ENCODE results near the gene FGD6.

DNA sequence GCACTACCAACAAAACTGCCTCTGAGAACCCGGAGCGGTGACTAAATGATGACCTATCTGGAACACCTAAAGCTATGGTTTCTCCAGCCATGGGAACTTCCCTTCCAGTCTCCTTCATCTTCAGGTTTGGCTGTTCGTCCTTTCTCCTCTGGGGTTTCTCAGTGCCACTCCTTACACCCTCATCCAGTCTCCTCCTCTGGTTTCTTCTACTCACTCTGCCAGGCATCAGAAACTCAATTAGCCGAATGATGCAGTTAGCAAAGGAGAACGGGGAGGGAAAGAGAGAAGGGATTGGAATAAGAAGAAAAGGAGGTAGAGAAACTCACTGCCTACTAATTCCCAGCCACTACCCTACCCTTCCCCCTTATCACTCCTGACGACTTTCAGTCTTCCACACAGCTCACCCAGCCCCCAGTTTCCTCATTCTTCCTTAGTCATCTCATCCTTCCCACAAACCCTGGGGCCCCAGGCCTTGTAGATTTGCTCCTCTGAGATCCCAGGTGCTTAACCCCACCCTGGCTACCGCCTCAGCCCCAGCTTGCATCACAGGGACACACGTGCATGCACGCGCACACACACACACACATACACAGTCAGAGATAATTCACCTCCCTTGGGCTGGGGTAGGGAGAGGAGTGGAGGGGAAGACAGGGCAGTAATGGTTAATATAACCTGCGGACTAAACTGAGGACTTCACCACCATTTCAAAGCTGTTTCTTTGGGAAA is 13.0 kb downstream of the FGD6 start:
- peak; percentile 68 for TF ChIP-seq TP53 (CRISPR knock-in tag; IDR thresholded peaks at IDR 0.05)
- no peak for TF ChIP-seq POLR2A (IDR thresholded peaks at IDR 0.05; ENCODE audit: low read length)
- TF ChIP-seq BHLHE40 (IDR thresholded peaks at IDR 0.05; ENCODE audit: low read depth, low read length), result peak; percentile 99
- no peak for TF ChIP-seq ZFP36 (IDR thresholded peaks at IDR 0.05; ENCODE audit: borderline replicate concordance, partially characterized antibody)
- peak; percentile 94 to 97; a peak in 4 of 5 replicates for TF ChIP-seq JUN (IDR thresholded peaks at IDR 0.05)
- TF ChIP-seq, protein P1, sequence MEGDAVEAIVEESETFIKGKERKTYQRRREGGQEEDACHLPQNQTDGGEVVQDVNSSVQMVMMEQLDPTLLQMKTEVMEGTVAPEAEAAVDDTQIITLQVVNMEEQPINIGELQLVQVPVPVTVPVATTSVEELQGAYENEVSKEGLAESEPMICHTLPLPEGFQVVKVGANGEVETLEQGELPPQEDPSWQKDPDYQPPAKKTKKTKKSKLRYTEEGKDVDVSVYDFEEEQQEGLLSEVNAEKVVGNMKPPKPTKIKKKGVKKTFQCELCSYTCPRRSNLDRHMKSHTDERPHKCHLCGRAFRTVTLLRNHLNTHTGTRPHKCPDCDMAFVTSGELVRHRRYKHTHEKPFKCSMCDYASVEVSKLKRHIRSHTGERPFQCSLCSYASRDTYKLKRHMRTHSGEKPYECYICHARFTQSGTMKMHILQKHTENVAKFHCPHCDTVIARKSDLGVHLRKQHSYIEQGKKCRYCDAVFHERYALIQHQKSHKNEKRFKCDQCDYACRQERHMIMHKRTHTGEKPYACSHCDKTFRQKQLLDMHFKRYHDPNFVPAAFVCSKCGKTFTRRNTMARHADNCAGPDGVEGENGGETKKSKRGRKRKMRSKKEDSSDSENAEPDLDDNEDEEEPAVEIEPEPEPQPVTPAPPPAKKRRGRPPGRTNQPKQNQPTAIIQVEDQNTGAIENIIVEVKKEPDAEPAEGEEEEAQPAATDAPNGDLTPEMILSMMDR (IDR thresholded peaks at IDR 0.05), result no peak
- peak; percentile 90 to 95 for TF ChIP-seq CEBPB (IDR thresholded peaks at IDR 0.05)
- peak; percentile 76 for TF ChIP-seq MAFK (IDR thresholded peaks at IDR 0.05; ENCODE audit: partially characterized antibody)
- TF ChIP-seq MYC (IDR thresholded peaks at IDR 0.05; ENCODE audit: borderline replicate concordance, low read length), result peak; percentile 88
- TF ChIP-seq, protein P2, sequence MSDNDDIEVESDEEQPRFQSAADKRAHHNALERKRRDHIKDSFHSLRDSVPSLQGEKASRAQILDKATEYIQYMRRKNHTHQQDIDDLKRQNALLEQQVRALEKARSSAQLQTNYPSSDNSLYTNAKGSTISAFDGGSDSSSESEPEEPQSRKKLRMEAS (IDR thresholded peaks at IDR 0.05), result peak; percentile 97
- 0 out of 2 replicates have a peak, but pooled peaks have one; percentile 83 for TF ChIP-seq HOXB13 (CRISPR knock-in tag; IDR thresholded peaks at IDR 0.05; ENCODE audit: low read depth)
- TF ChIP-seq, protein P3, sequence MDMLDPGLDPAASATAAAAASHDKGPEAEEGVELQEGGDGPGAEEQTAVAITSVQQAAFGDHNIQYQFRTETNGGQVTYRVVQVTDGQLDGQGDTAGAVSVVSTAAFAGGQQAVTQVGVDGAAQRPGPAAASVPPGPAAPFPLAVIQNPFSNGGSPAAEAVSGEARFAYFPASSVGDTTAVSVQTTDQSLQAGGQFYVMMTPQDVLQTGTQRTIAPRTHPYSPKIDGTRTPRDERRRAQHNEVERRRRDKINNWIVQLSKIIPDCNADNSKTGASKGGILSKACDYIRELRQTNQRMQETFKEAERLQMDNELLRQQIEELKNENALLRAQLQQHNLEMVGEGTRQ (IDR thresholded peaks at IDR 0.05), result no peak
- peak; percentile 71 for TF ChIP-seq CHD2 (IDR thresholded peaks at IDR 0.05; ENCODE audit: low read length, partially characterized antibody)
